GM19328 (cell line): ENCODE data around the gene EFS.
"Not testable (repeated sequence)": the region's sequence is repeated elsewhere in the genome, so short reads cannot be mapped to it uniquely, and the experiment has no call there.

ENCODE experiments used
- ATAC-seq: cut with Tn5 transposase; IDR thresholded peaks from one replicate; pipeline ENCODE4 v1.9.1; 2021; ENCODE audit warnings: mild to moderate bottlenecking, moderate library complexity; ENCODE audit not compliant: unreplicated experiment

EFS gene

GRCh38 chr14:23365036-23365731 lies at the start of gene EFS:
Gene EFS (minus strand): TSS chr14:23365172. CDS start chr14:23365025, 147 bp downstream.
- no peak for ATAC-seq

GRCh38 chr14:23414254-23414653 lies 49.3 kb upstream of the EFS start:
- ATAC-seq = no peak

GRCh38 chr14:23413681-23414080 lies 48.7 kb upstream of the EFS start:
- ATAC-seq = no peak

GRCh38 chr14:23411563-23412525 lies 46.9 kb upstream of the EFS start:
- no peak for ATAC-seq

GRCh38 chr14:23409966-23410635 lies 45.1 kb upstream of the EFS start:
- ATAC-seq = no peak

GRCh38 chr14:23409475-23409874 lies 44.5 kb upstream of the EFS start:
- no peak for ATAC-seq

- ATAC-seq = no peak
These were observed 43.3 kb upstream of the EFS start for GRCh38 chr14:23408307-23408630.

GRCh38 chr14:23407516-23408306 lies 42.7 kb upstream of the EFS start, which contains the start of gene MYH6:
Gene MYH6 (minus strand): TSS chr14:23408273. CDS start chr14:23407223, 1,050 bp downstream.
- ATAC-seq = no peak

GRCh38 chr14:23406725-23407355 lies 41.9 kb upstream of the EFS start:
- no peak for ATAC-seq

- no peak for ATAC-seq
These were observed 41.3 kb upstream of the EFS start for GRCh38 chr14:23406244-23406643.

- no peak for ATAC-seq
These were observed 40.6 kb upstream of the EFS start for GRCh38 chr14:23405516-23406025.

GRCh38 chr14:23405096-23405495 lies 40.1 kb upstream of the EFS start:
- ATAC-seq = no peak

GRCh38 chr14:23404331-23404900 lies 39.4 kb upstream of the EFS start:
- no peak for ATAC-seq

- ATAC-seq = no peak
These were observed 38.9 kb upstream of the EFS start for GRCh38 chr14:23403908-23404307.

- no peak for ATAC-seq
These were observed 38.1 kb upstream of the EFS start for GRCh38 chr14:23403139-23403438.

- ATAC-seq = no peak
These were observed 37.5 kb upstream of the EFS start for GRCh38 chr14:23402296-23403138.

- ATAC-seq = no peak
These were observed 36.3 kb upstream of the EFS start for GRCh38 chr14:23401291-23401690.

- ATAC-seq = not testable (repeated sequence)
These were observed 35.7 kb upstream of the EFS start for GRCh38 chr14:23400496-23401149.
